ENCODE data around the gene SLPI.

- TF ChIP-seq TAF1 (IDR thresholded peaks at IDR 0.05; ENCODE audit: low read depth) (no peak), REST (IDR thresholded peaks at IDR 0.05; ENCODE audit: low read depth) (no peak), CEBPB (IDR thresholded peaks at IDR 0.05) (no peak)
- TF ChIP-seq, protein P1, sequence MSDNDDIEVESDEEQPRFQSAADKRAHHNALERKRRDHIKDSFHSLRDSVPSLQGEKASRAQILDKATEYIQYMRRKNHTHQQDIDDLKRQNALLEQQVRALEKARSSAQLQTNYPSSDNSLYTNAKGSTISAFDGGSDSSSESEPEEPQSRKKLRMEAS (IDR thresholded peaks at IDR 0.05), result no peak
These were observed 16.2 kb downstream of the SLPI start for GRCh38 chr20:45238139-45238538.

Data from Ishikawa (cell line).